Caco-2 (cell line): ENCODE results near the gene TRIM46. TPM values are rescaled to one million over a fixed set of nuclear protein-coding genes. Genes with fewer than 3 reads are reported as not detected.

ENCODE experiments used
- BruUV-seq: library from RNA; stranded (reverse); fragments of 400-500 nt; replicated peaks from 2 replicates; lab custom pipeline; 2021; lab: Mats Ljungman, UMichigan
- CTCF ChIA-PET: fragments of 300-600 bp; sonication (Branson Sonifier 250); formaldehyde crosslinking; loops from one replicate; lab custom pipeline; 2022; ENCODE audit warnings: antibody characterized with exemption; lab: Charles Lee
- POLR2A ChIA-PET: fragments of 300-600 bp; sonication (Branson Sonifier 250); formaldehyde crosslinking; loops from one replicate; lab custom pipeline; 2022; ENCODE audit warnings: antibody characterized with exemption; lab: Charles Lee
- DNase-seq, 2 experiments: peaks; one replicate each; pipeline versions ENCODE4 v3.0.0 to v3.0.0-alpha.2; 2020 to 2022
- H3K27me3 ChIP-seq: replicated peaks from 2 replicates; pipeline ENCODE4 v1.6.0; 2011; ENCODE audit warnings: low read length; ENCODE audit not compliant: control insufficient read depth, insufficient read depth
- H3K36me3 ChIP-seq: 2 replicates; pipeline ENCODE4 v1.5.1; 2011; ENCODE audit warnings: low read length; ENCODE audit not compliant: control insufficient read depth, insufficient read depth
- H3K4me1 ChIP-seq: fragments of 250-450 bp; sonication (Bioruptor Pico); 2 replicates; pipeline ENCODE4 v1.5.1; 2020; ENCODE audit warnings: mild to moderate bottlenecking
- H3K4me3 ChIP-seq: 2 replicates; pipeline ENCODE4 v1.5.1; 2011; ENCODE audit warnings: low read depth, mild to moderate bottlenecking, control low read depth, low read length
- H3K9me3 ChIP-seq: fragments of 250-450 bp; sonication (Bioruptor Pico); 2 replicates; pipeline ENCODE4 v1.5.1; 2020; ENCODE audit warnings: mild to moderate bottlenecking, moderate library complexity
- H3K27ac Mint-ChIP-seq: one replicate; pipeline ENCODE4 v1.8.0; 2022; ENCODE audit warnings: mixed read lengths; ENCODE audit not compliant: unreplicated experiment
- H3K27me3 Mint-ChIP-seq: one replicate; pipeline ENCODE4 v1.8.0; 2022; ENCODE audit warnings: mixed read lengths; ENCODE audit not compliant: insufficient read depth, unreplicated experiment
- H3K36me3 Mint-ChIP-seq: one replicate; pipeline ENCODE4 v1.8.0; 2022; ENCODE audit warnings: mild to moderate bottlenecking, mixed read lengths; ENCODE audit not compliant: insufficient read depth, unreplicated experiment
- H3K4me1 Mint-ChIP-seq: one replicate; pipeline ENCODE4 v1.8.0; 2022; ENCODE audit warnings: low read depth, mixed read lengths; ENCODE audit not compliant: unreplicated experiment
- H3K4me3 Mint-ChIP-seq: one replicate; pipeline ENCODE4 v1.8.0; 2022; ENCODE audit warnings: mild to moderate bottlenecking, moderate library complexity, mixed read lengths; ENCODE audit not compliant: unreplicated experiment
- H3K9me3 Mint-ChIP-seq: one replicate; pipeline ENCODE4 v1.8.0; 2022; ENCODE audit warnings: mixed read lengths; ENCODE audit not compliant: unreplicated experiment
- intact Hi-C: fragments of 100-400 bp; cut with micrococcal nuclease; formaldehyde crosslinking; loops from one replicate; pipeline ENCODE4 v1.10.0; 2022; ENCODE audit not compliant: unreplicated experiment
- total RNA-seq: library from RNA; stranded (reverse); gene quantifications from 2 replicates; pipeline ENCODE4 v1.2.3, GENCODE V29; 2022
- TF ChIP-seq, protein P1 (sequence below), 2 experiments: fragments of 200-600 bp in 1 of 2; IDR thresholded peaks; 1 replicate in 1 of 2; 2 replicates in 1 of 2; pipeline versions ENCODE4 v1.5.1 to v1.8.0; 2011 to 2022; ENCODE audit warnings: antibody characterized with exemption in 1 of 2, control low read depth in 1 of 2, inconsistent platforms in 1 of 2, low read depth in 1 of 2, low read length in 1 of 2, mild to moderate bottlenecking in 1 of 2, moderate library complexity in 1 of 2; ENCODE audit not compliant: insufficient read depth in 1 of 2, severe bottlenecking in 1 of 2, unreplicated experiment in 1 of 2

TRIM46 gene
- total RNA-seq, 1 experiment from 2014 or later, result 0.11 TPM

DNA sequence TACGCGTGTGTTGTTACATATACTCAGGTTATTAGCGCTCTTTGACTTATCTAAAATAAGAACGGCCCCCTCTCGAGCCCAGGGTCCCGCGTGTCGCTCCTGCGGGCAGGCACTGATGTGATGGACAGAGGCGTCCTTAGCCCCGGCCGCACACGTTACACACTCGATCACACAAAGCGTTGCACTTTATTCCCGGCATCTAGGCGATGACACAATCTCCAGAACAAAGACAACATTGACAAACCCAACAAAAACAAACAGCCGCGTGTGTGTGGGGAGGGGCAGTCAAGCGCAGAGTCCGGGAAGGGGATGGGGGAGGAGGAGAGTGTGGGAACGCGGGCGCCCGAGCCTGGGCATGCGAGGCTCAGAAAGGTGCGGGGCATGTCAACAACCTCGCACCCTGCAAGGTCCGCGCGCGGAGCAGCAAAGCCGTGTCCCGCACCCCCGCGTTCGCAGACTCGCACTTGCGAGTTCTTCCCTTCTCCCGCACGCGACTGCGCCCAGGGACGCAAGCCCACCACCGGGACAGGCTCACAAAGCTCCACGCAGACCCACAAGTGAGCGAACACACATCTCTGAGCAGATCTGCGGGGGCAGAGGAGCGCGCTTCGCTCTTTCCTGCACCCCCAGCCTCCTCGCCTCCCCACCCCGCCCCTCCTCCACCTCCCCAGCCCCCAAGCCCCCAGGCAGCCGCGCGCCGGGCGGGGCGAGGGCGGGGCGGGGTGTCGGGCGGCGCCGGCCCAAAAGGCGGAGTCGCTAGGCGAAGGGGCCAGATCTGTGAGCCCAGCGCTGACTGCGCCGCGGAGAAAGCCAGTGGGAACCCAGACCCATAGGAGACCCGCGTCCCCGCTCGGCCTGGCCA lies 46.3 kb upstream of the TRIM46 start, which contains the start of gene EFNA1:
TSS of gene EFNA1 (plus strand) at position 772 of the 862 bp plus-strand sequence. CDS start 102 bp downstream, outside the sequence.
- Histone ChIP-seq H3K36me3 (peaks cover 5% of the 10 kb centered on the region), H3K27me3 (no peaks in the 10 kb centered on the region), H3K4me3 (peak within 1 kb of the TSS; percentile 68), H3K4me1 (peaks cover 53% of the 10 kb centered on the region), H3K9me3 (no peaks in the 10 kb centered on the region)
- Mint-ChIP-seq H3K4me3 (peak within 1 kb of the TSS; percentile 89), H3K27ac (peak within 1 kb of the TSS; percentile 80), H3K36me3 (peaks cover 46% of the 10 kb centered on the region), H3K4me1 (peaks cover 42% of the 10 kb centered on the region), H3K27me3 (no peaks in the 10 kb centered on the region), H3K9me3 (no peaks in the 10 kb centered on the region)
- TF ChIP-seq, protein P1, sequence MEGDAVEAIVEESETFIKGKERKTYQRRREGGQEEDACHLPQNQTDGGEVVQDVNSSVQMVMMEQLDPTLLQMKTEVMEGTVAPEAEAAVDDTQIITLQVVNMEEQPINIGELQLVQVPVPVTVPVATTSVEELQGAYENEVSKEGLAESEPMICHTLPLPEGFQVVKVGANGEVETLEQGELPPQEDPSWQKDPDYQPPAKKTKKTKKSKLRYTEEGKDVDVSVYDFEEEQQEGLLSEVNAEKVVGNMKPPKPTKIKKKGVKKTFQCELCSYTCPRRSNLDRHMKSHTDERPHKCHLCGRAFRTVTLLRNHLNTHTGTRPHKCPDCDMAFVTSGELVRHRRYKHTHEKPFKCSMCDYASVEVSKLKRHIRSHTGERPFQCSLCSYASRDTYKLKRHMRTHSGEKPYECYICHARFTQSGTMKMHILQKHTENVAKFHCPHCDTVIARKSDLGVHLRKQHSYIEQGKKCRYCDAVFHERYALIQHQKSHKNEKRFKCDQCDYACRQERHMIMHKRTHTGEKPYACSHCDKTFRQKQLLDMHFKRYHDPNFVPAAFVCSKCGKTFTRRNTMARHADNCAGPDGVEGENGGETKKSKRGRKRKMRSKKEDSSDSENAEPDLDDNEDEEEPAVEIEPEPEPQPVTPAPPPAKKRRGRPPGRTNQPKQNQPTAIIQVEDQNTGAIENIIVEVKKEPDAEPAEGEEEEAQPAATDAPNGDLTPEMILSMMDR (IDR thresholded peaks at IDR 0.05; ENCODE audit: insufficient read depth in 1 of 2, low read depth in 1 of 2, low read length in 1 of 2, severe bottlenecking in 1 of 2, unreplicated experiment in 1 of 2), result no peak
- intact Hi-C loops, result loop anchor here (5.0 kb wide), 1 partner anchor 125 kb away; the partner anchor contains the start of gene ZBTB7B
- ChIA-PET POLR2A (interaction anchor here (0.5 to 1.7 kb wide), 4 partner anchors 8 to 1126 kb away, joined by 3 to 7 read pairs (median 4); partner anchors contain the start of gene SLC50A1), CTCF (interaction anchor here (0.7 to 3.7 kb wide), 7 partner anchors 8 to 45 kb away, joined by 3 to 16 read pairs (median 10); partner anchors contain the start of genes KRTCAP2 and SLC50A1)
- no TSS peak for BruUV-seq
- peak; percentile 82 for DNase-seq

DNA sequence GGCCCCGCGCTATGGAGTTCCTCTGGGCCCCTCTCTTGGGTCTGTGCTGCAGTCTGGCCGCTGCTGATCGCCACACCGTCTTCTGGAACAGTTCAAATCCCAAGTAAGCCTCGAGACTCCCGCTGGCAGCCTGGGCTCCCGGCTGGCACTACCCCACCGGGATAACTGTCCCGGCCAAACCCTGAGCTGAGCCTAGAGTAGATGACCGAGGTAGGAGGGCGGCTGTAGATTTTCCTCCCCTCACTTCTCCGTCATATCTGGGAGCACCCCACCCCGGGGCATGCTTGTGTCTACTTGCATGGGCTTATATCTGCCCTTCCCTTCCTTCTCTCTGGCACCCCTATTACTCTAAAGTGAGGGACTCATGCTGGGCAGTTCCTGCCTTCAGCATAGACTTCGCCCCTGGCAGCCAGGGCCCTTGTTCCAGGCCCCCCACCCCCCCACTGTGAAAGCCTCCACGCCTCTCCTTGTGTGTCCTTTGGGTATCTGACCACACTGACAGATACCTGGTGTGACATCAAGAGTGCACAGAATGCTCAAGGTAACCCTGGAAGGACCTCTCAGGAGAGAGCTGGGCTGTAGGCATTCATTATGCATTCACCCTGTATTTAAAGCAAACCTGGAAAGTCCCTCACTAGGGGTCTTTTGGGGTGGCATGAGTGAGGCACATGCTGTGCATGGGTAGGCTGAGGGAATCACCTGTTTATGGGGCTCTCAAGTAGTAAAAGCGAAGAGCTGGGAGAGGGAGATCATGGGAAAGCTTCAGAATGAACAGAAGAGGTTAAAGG lies 45.5 kb upstream of the TRIM46 start:
- intact Hi-C loops, result loop anchor here (5.0 kb wide), 1 partner anchor 126 kb away; the partner anchor contains the start of gene ZBTB7B
- CTCF ChIA-PET, result interaction anchor here (0.7 to 3.7 kb wide), 4 partner anchors 37 to 65 kb away, joined by 3 to 16 read pairs (median 6); no protein-coding TSS in a partner anchor

More for the DNA sequence above, 45.5 kb upstream of the TRIM46 start:
- H3K27me3 ChIP-seq, result no peaks in the 10 kb centered on the region
- BruUV-seq, result no TSS peak
- peaks cover 45% of the 10 kb centered on the region for H3K4me1 Mint-ChIP-seq
- no peaks in the 10 kb centered on the region for H3K27me3 Mint-ChIP-seq
- H3K27ac Mint-ChIP-seq, result peak overlapping the region; percentile 80
- H3K36me3 Mint-ChIP-seq, result peaks cover 49% of the 10 kb centered on the region
- peaks cover 53% of the 10 kb centered on the region for H3K4me1 ChIP-seq
- no peak for DNase-seq
- H3K36me3 ChIP-seq, result peaks cover 5% of the 10 kb centered on the region
- TF ChIP-seq, protein P1 (IDR thresholded peaks at IDR 0.05; ENCODE audit: insufficient read depth in 1 of 2, low read depth in 1 of 2, low read length in 1 of 2, severe bottlenecking in 1 of 2, unreplicated experiment in 1 of 2), result no peak
- peak overlapping the region; percentile 89 for H3K4me3 Mint-ChIP-seq
- peak overlapping the region; percentile 68 for H3K4me3 ChIP-seq
- POLR2A ChIA-PET, result interaction anchor here (0.6 kb wide), 1 partner anchor 183 kb away, joined by 7 read pairs; no protein-coding TSS in a partner anchor
- H3K9me3 ChIP-seq, result no peaks in the 10 kb centered on the region
- H3K9me3 Mint-ChIP-seq, result no peaks in the 10 kb centered on the region
